ENCODE results near the gene ARID5A. TPM values are rescaled to one million over a fixed set of nuclear protein-coding genes. Genes with fewer than 3 reads are reported as not detected.

Gene ARID5A
- total RNA-seq, 1 experiment from 2014 or later = 13.9 TPM

GRCh38 chr2:96548558-96549465, 12.3 kb downstream of the ARID5A start:
- Mint-ChIP-seq H3K36me3 (peaks cover 15% of the 10 kb centered on the region), H3K27ac (no peak overlapping the region), H3K27me3 (ENCODE audit: low read depth) (no peaks in the 10 kb centered on the region; the same call in 1 of the 2 replicates), H3K4me3 (no peak overlapping the region), H3K9me3 (peaks cover 9% of the 10 kb centered on the region), H3K4me1 (peaks cover 21% of the 10 kb centered on the region)
- ChIA-PET CTCF (interaction anchor here (0.9 to 4.4 kb wide), 11 partner anchors 8 to 267 kb away, joined by 3 to 117 read pairs (median 10); partner anchors contain the start of genes ARID5A and CNNM3), POLR2A (no interaction called here)
- TF ChIP-seq ZNF396 (CRISPR knock-in tag; IDR thresholded peaks at IDR 0.05; ENCODE audit: borderline replicate concordance) = no peak
- no peak for TF ChIP-seq SOX15 (CRISPR knock-in tag; IDR thresholded peaks at IDR 0.05)
- no peak for TF ChIP-seq TP53 (CRISPR knock-in tag; IDR thresholded peaks at IDR 0.05)
- TF ChIP-seq ZNF671 (CRISPR knock-in tag; IDR thresholded peaks at IDR 0.05) = no peak
- no peak for TF ChIP-seq NR1H2 (CRISPR knock-in tag; IDR thresholded peaks at IDR 0.05)
- no peak for ATAC-seq
- DNase-seq (ENCODE audit: low spot score) = no peak

GRCh38 chr2:96549466-96549785, 12.9 kb downstream of the ARID5A start:
- H3K36me3 Mint-ChIP-seq = peaks cover 13% of the 10 kb centered on the region
- H3K4me3 Mint-ChIP-seq = no peak overlapping the region
- no peak for TF ChIP-seq ZNF232 (CRISPR knock-in tag; IDR thresholded peaks at IDR 0.05)
- TF ChIP-seq USF2 (CRISPR knock-in tag; IDR thresholded peaks at IDR 0.05) = no peak
- TF ChIP-seq SOX15 (CRISPR knock-in tag; IDR thresholded peaks at IDR 0.05) = no peak
- TF ChIP-seq CREB1 (CRISPR knock-in tag; IDR thresholded peaks at IDR 0.05) = no peak
- TF ChIP-seq EMX1 (CRISPR knock-in tag; IDR thresholded peaks at IDR 0.05) = no peak
- TF ChIP-seq CTCF (IDR thresholded peaks at IDR 0.05) = no peak
- TF ChIP-seq IRF2 (CRISPR knock-in tag; IDR thresholded peaks at IDR 0.05; ENCODE audit: borderline replicate concordance, low read depth) = no peak
- no peak for TF ChIP-seq ETV6 (CRISPR knock-in tag; IDR thresholded peaks at IDR 0.05)
- no peak for TF ChIP-seq FOXJ3 (CRISPR knock-in tag; IDR thresholded peaks at IDR 0.05; ENCODE audit: borderline replicate concordance)
- TF ChIP-seq ZNF121 (CRISPR knock-in tag; IDR thresholded peaks at IDR 0.05) = no peak
- no peak for TF ChIP-seq SMAD3 (CRISPR knock-in tag; IDR thresholded peaks at IDR 0.05; ENCODE audit: borderline replicate concordance)
- ChIA-PET CTCF (interaction anchor here (0.9 to 4.4 kb wide), 40 partner anchors 8 to 451 kb away, joined by 3 to 117 read pairs (median 7); partner anchors contain the start of genes ANKRD39, ARID5A, CNNM3 and CNNM4), POLR2A (interaction anchor here (1.1 kb wide), 1 partner anchor 10 kb away, joined by 3 read pairs; no protein-coding TSS in a partner anchor)
- no peak for ATAC-seq
- H3K4me1 Mint-ChIP-seq = peaks cover 21% of the 10 kb centered on the region
- no peak for DNase-seq (ENCODE audit: low spot score)
- no peak overlapping the region for H3K27ac Mint-ChIP-seq
- H3K9me3 Mint-ChIP-seq = peaks cover 9% of the 10 kb centered on the region
- no peaks in the 10 kb centered on the region; the same call in 1 of the 2 replicates for H3K27me3 Mint-ChIP-seq (ENCODE audit: low read depth)

- POLR2A ChIA-PET = interaction anchor here (0.8 to 1.1 kb wide), 2 partner anchors 11 to 13 kb away, joined by 3 read pairs; no protein-coding TSS in a partner anchor
- DNase-seq (ENCODE audit: low spot score) (peak; percentile 90), ATAC-seq (peak; percentile 44)
- no peak overlapping the region for H3K4me3 Mint-ChIP-seq
- H3K27ac Mint-ChIP-seq = no peak overlapping the region
- no peaks in the 10 kb centered on the region; the same call in 1 of the 2 replicates for H3K27me3 Mint-ChIP-seq (ENCODE audit: low read depth)
- peaks cover 9% of the 10 kb centered on the region for H3K36me3 Mint-ChIP-seq
- H3K4me1 Mint-ChIP-seq = peaks cover 29% of the 10 kb centered on the region
- peaks cover 9% of the 10 kb centered on the region for H3K9me3 Mint-ChIP-seq
- CTCF ChIA-PET = interaction anchor here (0.6 to 4.4 kb wide), 55 partner anchors 9 to 450 kb away, joined by 3 to 117 read pairs (median 5); partner anchors contain the start of genes ANKRD39, ARID5A, CNNM3 and CNNM4
- TF ChIP-seq SP1 (CRISPR knock-in tag; conservative IDR thresholded peaks at IDR 0.05) (0 out of 2 replicates have a peak, but pooled peaks have one; percentile 22), USF2 (CRISPR knock-in tag; IDR thresholded peaks at IDR 0.05) (peak; percentile 72), SMAD4 (CRISPR knock-in tag; IDR thresholded peaks at IDR 0.05) (no peak), ZNF232 (CRISPR knock-in tag; IDR thresholded peaks at IDR 0.05) (peak; percentile 61; the same call in 1 of the 2 replicates), TEAD1 (CRISPR knock-in tag; IDR thresholded peaks at IDR 0.05) (peak; percentile 63; the same call in 1 of the 2 replicates), ETV6 (CRISPR knock-in tag; IDR thresholded peaks at IDR 0.05) (0 out of 2 replicates have a peak, but pooled peaks have one; percentile 46), ZNF423 (CRISPR knock-in tag; IDR thresholded peaks at IDR 0.05) (peak; percentile 40; the same call in 1 of the 2 replicates), ZNF416 (CRISPR knock-in tag; IDR thresholded peaks at IDR 0.05) (no peak), TCF7 (CRISPR knock-in tag; IDR thresholded peaks at IDR 0.05; ENCODE audit: low read depth) (0 out of 2 replicates have a peak, but pooled peaks have one; percentile 44), HMGXB4 (CRISPR knock-in tag; IDR thresholded peaks at IDR 0.05) (peak; percentile 88), MLX (CRISPR knock-in tag; IDR thresholded peaks at IDR 0.05) (no peak), SMAD3 (CRISPR knock-in tag; IDR thresholded peaks at IDR 0.05; ENCODE audit: borderline replicate concordance) (no peak; the same call in 1 of the 2 replicates)
Observed at GRCh38 chr2:96549967-96550786, 13.6 kb downstream of the ARID5A start.
